Natural killer cell (primary cell): ENCODE measurements around the gene DNAH12. TPM values are rescaled to one million over a fixed set of nuclear protein-coding genes. Genes with fewer than 3 reads are reported as not detected.

ENCODE experiments used
- ATAC-seq, 3 donors: fragments of 150-1000 bp in 2 of 3; fragments of 200-7000 bp in 1 of 3; cut with Tn5 transposase; 1 replicate in 1 of 3; 2 replicates in 2 of 3; pipeline ENCODE4 v1.10.0; 2021; ENCODE audit warnings: mild to moderate bottlenecking in 2 of 3, moderate library complexity in 2 of 3
- DNase-seq, 2 donors: peaks; one replicate each; pipeline versions ENCODE4 v3.0.0 to v3.0.0-alpha.2; 2013 to 2021; ENCODE audit warnings: mixed read lengths in 1 of 2
- H3K27ac ChIP-seq: one replicate; pipeline ENCODE4 v1.5.1; 2013; ENCODE audit warnings: mild to moderate bottlenecking, low read length
- H3K27me3 ChIP-seq: one replicate; pipeline ENCODE4 v1.6.1; 2013; ENCODE audit warnings: low read length; ENCODE audit not compliant: control insufficient read depth, insufficient read depth
- H3K36me3 ChIP-seq: one replicate; pipeline ENCODE4 v1.6.1; 2013; ENCODE audit warnings: low read length; ENCODE audit not compliant: control insufficient read depth, insufficient read depth
- H3K4me1 ChIP-seq: one replicate; pipeline ENCODE4 v1.6.1; 2013; ENCODE audit warnings: low read length; ENCODE audit not compliant: control insufficient read depth, insufficient read depth
- H3K4me3 ChIP-seq: one replicate; pipeline ENCODE4 v1.5.1; 2013; ENCODE audit warnings: low read length
- H3K9me3 ChIP-seq: one replicate; pipeline ENCODE4 v1.6.1; 2013; ENCODE audit warnings: low read length; ENCODE audit not compliant: control insufficient read depth, insufficient read depth
- H3K27ac Mint-ChIP-seq, 2 donors: one replicate each; pipeline ENCODE4 v1.8.0; 2022; ENCODE audit warnings: mild to moderate bottlenecking in 2 of 2, mixed read lengths in 2 of 2, moderate library complexity in 1 of 2
- H3K27me3 Mint-ChIP-seq, 2 donors: one replicate each; pipeline ENCODE4 v1.8.0; 2022; ENCODE audit warnings: low read depth in 2 of 2, mixed read lengths in 2 of 2
- H3K36me3 Mint-ChIP-seq: one replicate; pipeline ENCODE4 v1.8.0; 2022; ENCODE audit warnings: mixed read lengths
- H3K4me1 Mint-ChIP-seq, 2 donors: one replicate each; pipeline ENCODE4 v1.8.0; 2022; ENCODE audit warnings: mixed read lengths in 2 of 2
- H3K4me3 Mint-ChIP-seq: one replicate; pipeline ENCODE4 v1.8.0; 2022; ENCODE audit warnings: mild to moderate bottlenecking, moderate library complexity, mixed read lengths
- H3K9me3 Mint-ChIP-seq, 2 donors: one replicate each; pipeline ENCODE4 v1.8.0; 2022; ENCODE audit warnings: mixed read lengths in 2 of 2
- WGBS: methylation state at CpG from one replicate; pipeline ENCODE4 v1.1.7; 2013; ENCODE audit warnings: missing lambda C conversion rate; ENCODE audit not compliant: insufficient coverage; 5-methylcytosine and 5-hydroxymethylcytosine counted together
- intact Hi-C: fragments of 100-400 bp; cut with micrococcal nuclease; formaldehyde crosslinking; loops from one replicate; pipeline ENCODE4 v1.14.2; 2022
- total RNA-seq, 4 donors: library from RNA; stranded (reverse); fragments of 120-200 nt in 1 of 4; gene quantifications; one replicate each; pipeline versions ENCODE4 v1.2.3 to v1.2.4, GENCODE V29; 2013 to 2022
- TF ChIP-seq, protein P1 (sequence below): fragments of 200-600 bp; IDR thresholded peaks from one replicate; pipeline ENCODE4 v1.8.0; 2022; ENCODE audit warnings: antibody characterized with exemption

The DNAH12 gene
- total RNA-seq, 3 donors from 2014 or later (not counting 1 experiment from before 2014, with no cell fraction given), result 0.11 to 0.30 (median 0.21) TPM

DNA sequence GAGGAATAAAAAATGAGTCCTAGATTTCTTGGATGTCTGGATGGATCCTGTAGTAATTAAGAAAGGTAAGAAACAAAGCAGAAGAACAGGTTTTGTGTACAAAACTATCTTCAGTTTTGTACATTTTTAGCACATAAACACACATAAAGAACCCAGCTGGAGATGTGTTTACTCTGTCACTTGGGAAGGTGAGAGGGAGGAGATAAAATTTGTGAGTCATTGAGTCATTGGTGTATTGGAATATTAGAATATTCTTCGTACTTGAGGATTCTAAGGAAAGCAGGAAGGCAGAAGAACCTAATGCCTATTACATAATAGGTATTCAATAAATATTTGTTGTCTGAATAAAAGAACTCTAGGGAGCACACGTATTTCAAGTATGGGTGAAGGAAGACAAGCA, 299.2 kb downstream of the DNAH12 start:
- Histone ChIP-seq H3K27me3 (no peaks in the 10 kb centered on the region), H3K4me1 (no peaks in the 10 kb centered on the region), H3K36me3 (peaks cover 82% of the 10 kb centered on the region), H3K4me3 (no peak overlapping the region), H3K27ac (no peak overlapping the region), H3K9me3 (no peaks in the 10 kb centered on the region)
- Mint-ChIP-seq H3K27me3 (no peaks in the 10 kb centered on the region), H3K9me3 (no peaks in the 10 kb centered on the region), H3K4me3 (no peak overlapping the region), H3K36me3 (peaks cover 26% of the 10 kb centered on the region), H3K4me1 (no peaks in the 10 kb centered on the region), H3K27ac (no peak overlapping the region)
- ATAC-seq, result no peak
- WGBS, result 92% methylated on average over 2 of the region's 2 CpGs
- TF ChIP-seq, protein P1, sequence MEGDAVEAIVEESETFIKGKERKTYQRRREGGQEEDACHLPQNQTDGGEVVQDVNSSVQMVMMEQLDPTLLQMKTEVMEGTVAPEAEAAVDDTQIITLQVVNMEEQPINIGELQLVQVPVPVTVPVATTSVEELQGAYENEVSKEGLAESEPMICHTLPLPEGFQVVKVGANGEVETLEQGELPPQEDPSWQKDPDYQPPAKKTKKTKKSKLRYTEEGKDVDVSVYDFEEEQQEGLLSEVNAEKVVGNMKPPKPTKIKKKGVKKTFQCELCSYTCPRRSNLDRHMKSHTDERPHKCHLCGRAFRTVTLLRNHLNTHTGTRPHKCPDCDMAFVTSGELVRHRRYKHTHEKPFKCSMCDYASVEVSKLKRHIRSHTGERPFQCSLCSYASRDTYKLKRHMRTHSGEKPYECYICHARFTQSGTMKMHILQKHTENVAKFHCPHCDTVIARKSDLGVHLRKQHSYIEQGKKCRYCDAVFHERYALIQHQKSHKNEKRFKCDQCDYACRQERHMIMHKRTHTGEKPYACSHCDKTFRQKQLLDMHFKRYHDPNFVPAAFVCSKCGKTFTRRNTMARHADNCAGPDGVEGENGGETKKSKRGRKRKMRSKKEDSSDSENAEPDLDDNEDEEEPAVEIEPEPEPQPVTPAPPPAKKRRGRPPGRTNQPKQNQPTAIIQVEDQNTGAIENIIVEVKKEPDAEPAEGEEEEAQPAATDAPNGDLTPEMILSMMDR, result no peak
- no peak for DNase-seq
- intact Hi-C loops, result no loop called here

Other genes starting within 250 kb of the DNAH12 start
- gene PDE12, start 11.9 kb upstream of the DNAH12 start, total RNA-seq, result 10 to 100 TPM; 34.4 to 36.6 (median 35.5) TPM
- 100 to 1,000 TPM in 1 of 3 donors, 10 to 100 TPM in 2; 88.0 to 132 (median 89.6) TPM for gene ARF4, start 53.0 kb upstream of the DNAH12 start, total RNA-seq
- 10 to 100 TPM; 54.5 to 69.8 (median 57.1) TPM for gene DENND6A, start 148.7 kb upstream of the DNAH12 start, total RNA-seq
- gene SLMAP, start 212.0 kb upstream of the DNAH12 start, total RNA-seq, result 10 to 100 TPM; 79.4 to 98.6 (median 89.0) TPM